CD4-positive, alpha-beta T cell (primary cell): Measurements from ENCODE around the gene MTRR. TPM values are rescaled to one million over a fixed set of nuclear protein-coding genes. Genes with fewer than 3 reads are reported as not detected.
A peak's percentile ranks its signal among the peaks of the same experiment; 100 is the strongest.

Experiments
- ATAC-seq: fragments of 200-7000 bp; cut with Tn5 transposase; one replicate; pipeline ENCODE4 v1.10.0; 2022; ENCODE audit warnings: mild to moderate bottlenecking; ENCODE audit not compliant: poor library complexity
- CTCF ChIA-PET: fragments of 350-600 bp; sonication (Branson Sonifier 250); formaldehyde crosslinking; loops from one replicate; lab custom pipeline; 2021; ENCODE audit warnings: antibody characterized with exemption, inconsistent platforms; lab: Charles Lee
- POLR2A ChIA-PET: fragments of 350-600 bp; sonication (Branson Sonifier 250); formaldehyde crosslinking; loops from one replicate; lab custom pipeline; 2021; ENCODE audit warnings: antibody characterized with exemption, inconsistent platforms; lab: Charles Lee
- DNase-seq, 14 experiments: peaks; one replicate each; pipeline ENCODE4 v3.0.0-alpha.2; 2013 to 2020; ENCODE audit warnings: mixed read lengths in 2 of 14
- H3K27ac ChIP-seq, 2 donors: one replicate each; pipeline versions ENCODE4 v1.5.1 to v1.7.0; 2013; ENCODE audit warnings: low read length in 2 of 2, low read depth in 1 of 2, mild to moderate bottlenecking in 1 of 2
- H3K27me3 ChIP-seq, 2 experiments: 1 replicate in 1 of 2; 2 replicates in 1 of 2; pipeline versions ENCODE4 v1.6.1 to v1.7.0; 2013; ENCODE audit warnings: low read length in 2 of 2, control low read depth in 1 of 2, mild to moderate bottlenecking in 1 of 2, moderate library complexity in 1 of 2; ENCODE audit not compliant: insufficient read depth in 2 of 2, control insufficient read depth in 1 of 2
- H3K36me3 ChIP-seq: one replicate; pipeline ENCODE4 v1.6.1; 2013; ENCODE audit warnings: low read length, control low read depth; ENCODE audit not compliant: insufficient read depth
- H3K4me1 ChIP-seq: one replicate; pipeline ENCODE4 v1.6.1; 2013; ENCODE audit warnings: low read length, control low read depth; ENCODE audit not compliant: insufficient read depth
- H3K4me3 ChIP-seq: one replicate; pipeline ENCODE4 v1.5.1; 2013; ENCODE audit warnings: mild to moderate bottlenecking, low read length, moderate library complexity
- H3K9me3 ChIP-seq, 2 experiments: 1 replicate in 1 of 2; 2 replicates in 1 of 2; pipeline versions ENCODE4 v1.6.1 to v1.7.0; 2013; ENCODE audit warnings: low read length in 2 of 2, mild to moderate bottlenecking in 2 of 2, control low read depth in 1 of 2, moderate library complexity in 1 of 2; ENCODE audit not compliant: control insufficient read depth in 1 of 2, insufficient read depth in 1 of 2
- H3K27ac Mint-ChIP-seq: one replicate; pipeline ENCODE4 v1.8.0; 2020; ENCODE audit warnings: mixed read lengths
- H3K27me3 Mint-ChIP-seq: one replicate; pipeline ENCODE4 v1.8.0; 2021; ENCODE audit warnings: mixed read lengths
- H3K36me3 Mint-ChIP-seq: one replicate; pipeline ENCODE4 v1.8.0; 2021; ENCODE audit warnings: low read depth, mixed read lengths
- H3K4me1 Mint-ChIP-seq: one replicate; pipeline ENCODE4 v1.8.0; 2021; ENCODE audit warnings: low read depth, mixed read lengths
- H3K4me3 Mint-ChIP-seq: one replicate; pipeline ENCODE4 v1.8.0; 2020; ENCODE audit warnings: mild to moderate bottlenecking, mixed read lengths
- H3K9me3 Mint-ChIP-seq: one replicate; pipeline ENCODE4 v1.8.0; 2020; ENCODE audit warnings: mixed read lengths
- intact Hi-C, 2 experiments: fragments of 100-400 bp; cut with DNase I in 1 of 2; cut with micrococcal nuclease in 1 of 2; formaldehyde crosslinking; loops; one replicate each; pipeline versions ENCODE4 v1.15.1 to v1.9.0; 2023 to 2025; cut with DNase I, micrococcal nuclease
- polyA plus RNA-seq, 2 donors: library from polyadenylated mRNA; unstranded; fragments of 120-200 nt; gene quantifications; one replicate each; pipeline ENCODE4 v1.2.1, GENCODE V29; 2013
- total RNA-seq, 174 experiments: library from RNA in 2 of 174; stranded (reverse) in 2 of 174; gene quantifications; one replicate each; pipeline ENCODE4 v1.2.3 and lab custom pipeline; 2021 to 2026
- TF ChIP-seq, protein P1 (sequence below): fragments of 200-600 bp; IDR thresholded peaks from one replicate; pipeline ENCODE4 v1.8.0; 2022; ENCODE audit warnings: antibody characterized with exemption, mild to moderate bottlenecking

MTRR gene
- 10 to 100 TPM; 74.6 to 77.5 TPM for total RNA-seq
- 40.0 TPM for polyA plus RNA-seq (2013, experiment 1 of 2)
- polyA plus RNA-seq (2013, experiment 2 of 2) = 65.8 TPM
- total RNA-seq (lab: John Stamatoyannopoulos, UW) = 40.2 to 142 (median 66.7) reads per million in 172 experiments

DNA sequence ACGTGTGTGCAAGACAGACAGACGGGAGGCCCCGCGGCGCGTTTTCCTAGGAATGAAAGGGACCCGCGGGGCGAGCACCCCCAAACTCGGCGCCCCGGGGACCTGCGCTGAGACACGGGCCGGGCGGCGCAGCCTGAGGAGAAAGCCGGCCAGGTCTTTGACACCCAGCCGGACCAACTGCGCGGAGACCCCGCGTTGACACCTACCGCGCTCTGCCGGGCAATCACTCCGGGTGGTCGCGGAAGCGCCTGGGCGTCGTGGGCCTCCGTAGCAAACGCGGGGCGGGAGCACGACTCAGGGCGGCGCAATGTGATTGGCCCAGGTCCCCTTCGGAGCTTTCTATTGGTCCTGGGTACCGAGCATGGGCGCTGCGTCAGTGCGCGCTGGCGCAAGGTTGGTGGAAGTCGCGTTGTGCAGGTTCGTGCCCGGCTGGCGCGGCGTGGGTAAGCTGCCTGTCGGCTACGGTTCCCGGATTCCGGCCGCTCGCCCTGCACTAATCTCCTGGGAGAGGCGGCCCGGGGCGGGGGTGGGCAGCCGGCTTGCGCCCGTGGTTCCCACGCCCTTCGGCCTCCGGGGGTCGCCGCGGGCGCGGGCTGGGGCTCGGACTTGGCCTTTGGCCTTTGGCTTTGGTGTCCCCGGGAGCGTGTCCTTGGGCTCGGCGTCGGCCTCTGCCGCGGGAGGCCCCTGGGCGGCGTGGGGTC, at the start of gene MTRR, which contains the start of gene FASTKD3:
Gene MTRR, plus strand, starts transcription at position 376 of the 701 bp plus-strand sequence. CDS start 1,647 bp downstream, outside the sequence.
Gene FASTKD3, minus strand, starts transcription at position 259 of the 701 bp plus-strand sequence. CDS start 948 bp downstream, outside the sequence.
- H3K4me1 Mint-ChIP-seq = peaks cover 79% of the 10 kb centered on the region
- POLR2A ChIA-PET = interaction anchor here (0.7 to 2.8 kb wide), 7 partner anchors 9 to 589 kb away, joined by 3 to 22 read pairs (median 4); partner anchors contain the start of gene CFAP90
- peak within 1 kb of the TSS; percentile 90 for H3K27ac Mint-ChIP-seq
- H3K4me1 ChIP-seq = peaks cover 39% of the 10 kb centered on the region
- H3K27me3 ChIP-seq = no peaks in the 10 kb centered on the region
- no peaks in the 10 kb centered on the region for H3K27me3 Mint-ChIP-seq
- TF ChIP-seq, protein P1, sequence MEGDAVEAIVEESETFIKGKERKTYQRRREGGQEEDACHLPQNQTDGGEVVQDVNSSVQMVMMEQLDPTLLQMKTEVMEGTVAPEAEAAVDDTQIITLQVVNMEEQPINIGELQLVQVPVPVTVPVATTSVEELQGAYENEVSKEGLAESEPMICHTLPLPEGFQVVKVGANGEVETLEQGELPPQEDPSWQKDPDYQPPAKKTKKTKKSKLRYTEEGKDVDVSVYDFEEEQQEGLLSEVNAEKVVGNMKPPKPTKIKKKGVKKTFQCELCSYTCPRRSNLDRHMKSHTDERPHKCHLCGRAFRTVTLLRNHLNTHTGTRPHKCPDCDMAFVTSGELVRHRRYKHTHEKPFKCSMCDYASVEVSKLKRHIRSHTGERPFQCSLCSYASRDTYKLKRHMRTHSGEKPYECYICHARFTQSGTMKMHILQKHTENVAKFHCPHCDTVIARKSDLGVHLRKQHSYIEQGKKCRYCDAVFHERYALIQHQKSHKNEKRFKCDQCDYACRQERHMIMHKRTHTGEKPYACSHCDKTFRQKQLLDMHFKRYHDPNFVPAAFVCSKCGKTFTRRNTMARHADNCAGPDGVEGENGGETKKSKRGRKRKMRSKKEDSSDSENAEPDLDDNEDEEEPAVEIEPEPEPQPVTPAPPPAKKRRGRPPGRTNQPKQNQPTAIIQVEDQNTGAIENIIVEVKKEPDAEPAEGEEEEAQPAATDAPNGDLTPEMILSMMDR = no peak
- H3K4me3 Mint-ChIP-seq = peak within 1 kb of the TSS; percentile 93
- peaks cover 49% of the 10 kb centered on the region for H3K36me3 Mint-ChIP-seq
- H3K9me3 Mint-ChIP-seq = no peaks in the 10 kb centered on the region
- intact Hi-C loops = loop anchor here (2.0 to 5.0 kb wide), 4 partner anchors 16 to 1492 kb away; partner anchors contain the start of genes CFAP90 (in 1 of the 2) and MED10 (in 1 of the 2)
- H3K36me3 ChIP-seq = peaks cover 10% of the 10 kb centered on the region
- CTCF ChIA-PET = interaction anchor here (1.3 to 1.5 kb wide), 2 partner anchors 12 to 18 kb away, joined by 3 to 6 read pairs; no protein-coding TSS in a partner anchor
- H3K4me3 ChIP-seq = peak within 1 kb of the TSS; percentile 86
- DNase-seq (peak; percentile 76 to 94 (median 86)), ATAC-seq (peak; percentile 99)
- H3K9me3 ChIP-seq = no peaks in the 10 kb centered on the region
- peak within 1 kb of the TSS; percentile 2 to 55 for H3K27ac ChIP-seq

DNA sequence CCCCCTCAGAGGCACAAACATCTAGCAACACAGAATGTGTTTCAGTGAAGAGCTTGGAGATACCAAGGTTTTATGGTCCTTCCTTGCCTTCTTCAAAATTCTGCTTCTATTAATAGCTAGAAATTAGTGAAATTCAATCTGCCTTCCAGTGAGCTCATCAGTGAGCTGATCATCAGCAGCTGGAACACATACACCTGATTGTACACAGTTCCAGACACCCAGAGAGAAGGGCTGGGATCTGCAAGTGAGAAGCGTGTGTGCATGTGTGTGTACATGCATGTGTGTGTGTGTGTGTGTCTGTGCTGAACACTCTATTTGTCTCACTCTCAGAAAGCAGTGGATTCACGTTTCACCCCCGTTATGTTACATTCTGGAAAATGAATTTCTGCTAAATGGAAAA, 46.5 kb upstream of the MTRR start:
- H3K27ac Mint-ChIP-seq = no peak overlapping the region
- Histone ChIP-seq H3K4me3 (no peak overlapping the region), H3K27ac (no peak overlapping the region), H3K4me1 (no peaks in the 10 kb centered on the region), H3K27me3 (peaks cover 4% of the 10 kb centered on the region in 2 experiments), H3K36me3 (no peaks in the 10 kb centered on the region), H3K9me3 (no peaks in the 10 kb centered on the region)
- ATAC-seq (no peak), DNase-seq (no peak)
- no peaks in the 10 kb centered on the region for H3K9me3 Mint-ChIP-seq
- no peaks in the 10 kb centered on the region for H3K4me1 Mint-ChIP-seq
- H3K4me3 Mint-ChIP-seq = no peak overlapping the region
- ChIA-PET POLR2A (no interaction called here), CTCF (no interaction called here)
- H3K36me3 Mint-ChIP-seq = no peaks in the 10 kb centered on the region
- TF ChIP-seq, protein P1 = no peak
- peaks cover 46% of the 10 kb centered on the region for H3K27me3 Mint-ChIP-seq
- intact Hi-C loops = no loop called here

DNA sequence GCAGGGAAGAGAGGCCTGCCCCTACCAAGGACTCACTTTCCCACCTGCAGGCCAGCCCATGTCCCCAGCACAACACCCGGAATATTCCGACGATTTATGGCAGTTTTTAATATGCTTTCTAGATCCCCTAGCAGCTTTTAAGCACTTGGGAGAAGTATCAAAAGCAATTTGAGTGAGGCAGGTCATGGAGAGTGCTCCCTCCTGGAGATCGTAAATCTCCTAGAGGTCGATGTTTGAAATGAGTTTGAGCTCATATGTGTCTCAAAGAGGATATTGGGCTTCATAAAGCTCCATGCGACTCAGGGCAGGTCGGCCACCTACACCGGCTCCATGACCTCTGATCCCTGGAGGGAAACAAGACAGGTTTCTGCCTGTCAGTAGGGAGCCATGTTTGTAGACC, 45.4 kb upstream of the MTRR start:
- no peak overlapping the region for H3K27ac Mint-ChIP-seq
- no peaks in the 10 kb centered on the region for H3K4me1 ChIP-seq
- H3K4me3 ChIP-seq = no peak overlapping the region
- H3K9me3 Mint-ChIP-seq = no peaks in the 10 kb centered on the region
- ChIA-PET POLR2A (no interaction called here), CTCF (no interaction called here)
- no peak overlapping the region for H3K4me3 Mint-ChIP-seq
- H3K9me3 ChIP-seq = no peaks in the 10 kb centered on the region
- peaks cover 4% of the 10 kb centered on the region in 2 experiments for H3K27me3 ChIP-seq
- intact Hi-C loops = no loop called here
- ATAC-seq (no peak), DNase-seq (no peak)
- no peaks in the 10 kb centered on the region for H3K36me3 ChIP-seq
- H3K36me3 Mint-ChIP-seq = no peaks in the 10 kb centered on the region
- H3K4me1 Mint-ChIP-seq = no peaks in the 10 kb centered on the region
- H3K27me3 Mint-ChIP-seq = peaks cover 46% of the 10 kb centered on the region
- no peak overlapping the region for H3K27ac ChIP-seq
- TF ChIP-seq, protein P1 = no peak
